OCI-LY7 (cell line): ENCODE results near the gene TJAP1. TPM values are rescaled to one million over a fixed set of nuclear protein-coding genes. Genes with fewer than 3 reads are reported as not detected.

ENCODE experiments used
- BruUV-seq: library from RNA; stranded (reverse); fragments of 400-500 nt; replicated peaks from 2 replicates; lab custom pipeline; 2021; lab: Mats Ljungman, UMichigan
- CTCF ChIA-PET: fragments of 300-600 bp; sonication (Branson Sonifier 250); formaldehyde crosslinking; loops from one replicate; lab custom pipeline; 2022; ENCODE audit warnings: antibody characterized with exemption; ENCODE audit not compliant: unreplicated experiment; lab: Charles Lee
- POLR2A ChIA-PET: fragments of 300-600 bp; sonication (Branson Sonifier 250); formaldehyde crosslinking; loops from one replicate; lab custom pipeline; 2022; ENCODE audit warnings: antibody characterized with exemption; lab: Charles Lee
- DNase-seq: peaks from one replicate; pipeline ENCODE4 v3.0.0-alpha.2; 2015; ENCODE audit warnings: low spot score
- H2AFZ ChIP-seq: fragments of 200-600 bp; sonication (generic), shearing (Covaris generic); 2 replicates; pipeline ENCODE4 v1.6.1; 2014; ENCODE audit warnings: mild to moderate bottlenecking, antibody characterized with exemption, low read length, moderate library complexity
- H3K27ac ChIP-seq: fragments of 200-600 bp; sonication (generic); 2 replicates; pipeline ENCODE4 v1.5.1; 2014; ENCODE audit warnings: mixed run types, low read depth, mild to moderate bottlenecking, moderate library complexity, low read length, inconsistent platforms; ENCODE audit not compliant: poor library complexity, severe bottlenecking
- H3K36me3 ChIP-seq: fragments of 200-600 bp; sonication (generic); 2 replicates; pipeline ENCODE4 v1.6.1; 2014; ENCODE audit warnings: mild to moderate bottlenecking, antibody characterized with exemption, low read length, moderate library complexity, mixed read lengths; ENCODE audit not compliant: insufficient read depth
- H3K4me1 ChIP-seq: fragments of 200-600 bp; sonication (generic); 2 replicates; pipeline ENCODE4 v1.5.1; 2014; ENCODE audit warnings: mild to moderate bottlenecking, low read length; ENCODE audit not compliant: insufficient read depth, poor library complexity, severe bottlenecking
- H3K4me2 ChIP-seq: fragments of 200-600 bp; sonication (generic); 2 replicates; pipeline ENCODE4 v1.6.1; 2014; ENCODE audit warnings: mild to moderate bottlenecking, low read length
- H3K4me3 ChIP-seq: fragments of 200-600 bp; sonication (generic); 2 replicates; pipeline ENCODE4 v1.5.1; 2014; ENCODE audit warnings: mild to moderate bottlenecking, low read depth, low read length; ENCODE audit not compliant: poor library complexity, severe bottlenecking
- H3K79me2 ChIP-seq: fragments of 200-600 bp; sonication (generic); 2 replicates; pipeline ENCODE4 v1.6.1; 2016; ENCODE audit warnings: low read depth, mild to moderate bottlenecking, low read length, moderate library complexity, mixed read lengths; ENCODE audit not compliant: insufficient read depth
- H3K9me2 ChIP-seq: fragments of 200-600 bp; sonication (generic); 2 replicates; pipeline ENCODE4 v1.6.1; 2016; ENCODE audit warnings: mild to moderate bottlenecking, low read length, mixed read lengths; ENCODE audit not compliant: insufficient read depth
- H3K9me3 ChIP-seq: fragments of 200-600 bp; sonication (generic); 2 replicates; pipeline ENCODE4 v1.6.1; 2014; ENCODE audit warnings: mild to moderate bottlenecking, mixed run types, low read length, mixed read lengths
- H4K20me1 ChIP-seq: fragments of 200-600 bp; sonication (generic); 2 replicates; pipeline ENCODE4 v1.6.1; 2014; ENCODE audit warnings: mild to moderate bottlenecking, antibody characterized with exemption, low read length, moderate library complexity, mixed read lengths; ENCODE audit not compliant: insufficient read depth
- EZH2phosphoT487 ChIP-seq: fragments of 200-600 bp; sonication (generic); IDR thresholded peaks from 2 replicates; pipeline ENCODE4 v1.6.1; 2018; ENCODE audit warnings: low read depth, borderline replicate concordance, mild to moderate bottlenecking, mixed run types, antibody characterized with exemption, low read length, moderate library complexity, mixed read lengths
- intact Hi-C: fragments of 100-400 bp; cut with micrococcal nuclease; formaldehyde crosslinking; loops from one replicate; pipeline ENCODE4 v1.10.0; 2022; ENCODE audit not compliant: unreplicated experiment
- total RNA-seq, 2 experiments: library from RNA; depleted of rRNA in 1 of 2; stranded (reverse); fragments of >200 nt in 1 of 2; shearing (Covaris generic) in 1 of 2; gene quantifications; 2 replicates each; pipeline ENCODE4 v1.2.3, GENCODE V29; 2014 to 2022
- TF ChIP-seq, protein P1 (sequence below): fragments of 200-600 bp; sonication (generic); conservative IDR thresholded peaks from 2 replicates; pipeline ENCODE4 v1.5.1; 2014; ENCODE audit warnings: mild to moderate bottlenecking, antibody characterized with exemption, low read length, moderate library complexity, mixed read lengths

The TJAP1 gene
- total RNA-seq, 2 experiments from 2014 or later: 16.7 to 34.4 TPM

DNA sequence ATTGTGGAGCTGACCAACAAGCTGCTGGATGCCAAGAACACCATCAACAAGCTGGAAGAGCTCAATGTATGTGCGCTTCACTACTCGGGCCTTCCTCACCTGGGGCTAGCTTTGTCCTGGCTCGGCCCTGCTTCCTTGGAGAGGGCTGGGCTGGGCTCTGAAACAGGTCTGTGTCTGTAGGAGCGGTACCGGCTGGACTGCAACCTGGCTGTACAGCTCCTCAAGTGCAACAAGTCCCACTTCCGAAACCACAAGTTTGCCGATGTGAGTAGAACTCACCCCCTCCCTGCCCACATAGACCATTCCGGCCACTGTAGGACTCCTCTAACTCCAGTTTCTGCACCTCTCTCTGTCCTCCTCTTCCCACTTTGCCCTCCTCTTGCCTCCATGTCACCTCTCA lies 26.1 kb downstream of the TJAP1 start:
- Histone ChIP-seq H3K36me3 (peaks cover 56% of the 10 kb centered on the region), H3K9me2 (no peaks in the 10 kb centered on the region), H3K4me2 (no peak overlapping the region), H3K27ac (no peak overlapping the region), H3K79me2 (no peaks in the 10 kb centered on the region), H3K4me1 (no peaks in the 10 kb centered on the region), H4K20me1 (no peaks in the 10 kb centered on the region), H2AFZ (no peak overlapping the region), H3K4me3 (no peak overlapping the region), H3K9me3 (no peaks in the 10 kb centered on the region)
- no TSS peak for BruUV-seq
- TF ChIP-seq EZH2phosphoT487: no peak
- TF ChIP-seq, protein P1, sequence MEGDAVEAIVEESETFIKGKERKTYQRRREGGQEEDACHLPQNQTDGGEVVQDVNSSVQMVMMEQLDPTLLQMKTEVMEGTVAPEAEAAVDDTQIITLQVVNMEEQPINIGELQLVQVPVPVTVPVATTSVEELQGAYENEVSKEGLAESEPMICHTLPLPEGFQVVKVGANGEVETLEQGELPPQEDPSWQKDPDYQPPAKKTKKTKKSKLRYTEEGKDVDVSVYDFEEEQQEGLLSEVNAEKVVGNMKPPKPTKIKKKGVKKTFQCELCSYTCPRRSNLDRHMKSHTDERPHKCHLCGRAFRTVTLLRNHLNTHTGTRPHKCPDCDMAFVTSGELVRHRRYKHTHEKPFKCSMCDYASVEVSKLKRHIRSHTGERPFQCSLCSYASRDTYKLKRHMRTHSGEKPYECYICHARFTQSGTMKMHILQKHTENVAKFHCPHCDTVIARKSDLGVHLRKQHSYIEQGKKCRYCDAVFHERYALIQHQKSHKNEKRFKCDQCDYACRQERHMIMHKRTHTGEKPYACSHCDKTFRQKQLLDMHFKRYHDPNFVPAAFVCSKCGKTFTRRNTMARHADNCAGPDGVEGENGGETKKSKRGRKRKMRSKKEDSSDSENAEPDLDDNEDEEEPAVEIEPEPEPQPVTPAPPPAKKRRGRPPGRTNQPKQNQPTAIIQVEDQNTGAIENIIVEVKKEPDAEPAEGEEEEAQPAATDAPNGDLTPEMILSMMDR: no peak
- POLR2A ChIA-PET: interaction anchor here (0.9 to 1.0 kb wide), 2 partner anchors 13 to 51 kb away, joined by 3 read pairs; no protein-coding TSS in a partner anchor
- intact Hi-C loops: loop anchor here (10.0 kb wide), 1 partner anchor 429 kb away; the partner anchor contains the start of gene PTK7
- CTCF ChIA-PET: no interaction called here
- no peak for DNase-seq

DNA sequence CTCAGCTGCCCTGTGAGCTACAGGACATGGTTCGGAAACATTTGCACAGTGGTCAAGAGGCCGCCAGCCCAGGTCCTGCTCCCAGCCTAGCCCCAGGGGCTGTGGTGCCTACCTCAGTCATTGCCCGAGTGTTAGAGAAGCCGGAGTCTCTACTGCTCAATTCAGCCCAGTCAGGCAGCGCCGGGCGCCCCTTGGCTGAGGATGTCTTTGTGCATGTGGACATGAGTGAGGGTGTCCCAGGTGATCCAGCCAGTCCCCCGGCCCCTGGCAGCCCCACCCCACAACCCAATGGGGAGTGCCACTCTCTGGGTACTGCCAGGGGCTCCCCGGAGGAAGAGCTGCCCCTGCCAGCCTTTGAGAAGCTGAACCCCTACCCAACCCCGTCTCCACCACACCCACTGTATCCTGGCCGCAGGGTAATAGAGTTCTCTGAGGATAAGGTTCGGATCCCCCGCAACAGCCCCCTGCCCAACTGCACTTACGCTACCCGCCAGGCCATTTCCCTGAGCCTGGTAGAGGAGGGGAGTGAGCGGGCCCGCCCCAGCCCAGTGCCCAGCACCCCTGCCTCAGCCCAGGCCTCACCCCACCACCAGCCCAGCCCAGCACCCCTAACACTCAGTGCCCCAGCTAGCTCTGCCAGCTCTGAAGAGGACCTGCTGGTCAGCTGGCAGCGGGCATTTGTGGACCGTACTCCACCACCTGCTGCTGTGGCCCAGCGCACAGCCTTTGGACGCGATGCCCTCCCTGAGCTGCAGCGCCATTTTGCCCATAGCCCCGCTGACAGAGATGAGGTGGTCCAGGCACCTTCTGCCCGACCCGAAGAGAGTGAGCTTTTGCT lies 27.6 kb downstream of the TJAP1 start:
- ChIA-PET POLR2A (interaction anchor here (0.5 to 1.5 kb wide), 5 partner anchors 27 to 757 kb away, joined by 3 to 7 read pairs (median 4); partner anchors contain the start of gene TJAP1), CTCF (no interaction called here)
- Histone ChIP-seq H3K9me3 (no peaks in the 10 kb centered on the region), H3K36me3 (peaks cover 42% of the 10 kb centered on the region), H3K79me2 (no peaks in the 10 kb centered on the region), H3K4me2 (no peak overlapping the region), H3K9me2 (no peaks in the 10 kb centered on the region), H3K4me3 (no peak overlapping the region), H3K4me1 (no peaks in the 10 kb centered on the region), H4K20me1 (no peaks in the 10 kb centered on the region), H2AFZ (no peak overlapping the region), H3K27ac (no peak overlapping the region)
- TF ChIP-seq, protein P1: no peak
- TF ChIP-seq EZH2phosphoT487: no peak
- BruUV-seq: no TSS peak
- intact Hi-C loops: loop anchor here (10.0 kb wide), 1 partner anchor 430 kb away; the partner anchor contains the start of gene PTK7
- no peak for DNase-seq
